K562 (cell line): Measurements from ENCODE around the gene CDC42EP1. TPM values are rescaled to one million over a fixed set of nuclear protein-coding genes. Genes with fewer than 3 reads are reported as not detected.

Source experiments
- ATAC-seq: fragments of 200-7000 bp; cut with Tn5 transposase; 3 replicates; pipeline ENCODE4 v1.9.1; 2020; ENCODE audit warnings: moderate library complexity
- BruUV-seq: library from RNA; stranded (reverse); fragments of 400-500 nt; replicated peaks from 2 replicates; lab custom pipeline; 2021; lab: Mats Ljungman, UMichigan
- CTCF ChIA-PET: fragments of 300-600 bp; formaldehyde crosslinking; extraction: SDS; loops from one replicate; lab custom pipeline; 2021; ENCODE audit warnings: low intra/inter-chr PET ratio; lab: Yijun Ruan, JAX
- POLR2A ChIA-PET: fragments of 300-600, 350-650 bp; sonication (Branson Sonifier 250); formaldehyde crosslinking; extraction: SDS; loops from one replicate; lab custom pipeline; 2021; ENCODE audit warnings: antibody characterized with exemption, inconsistent platforms; lab: Yijun Ruan, JAX
- DNase-seq, 4 experiments: peaks; one replicate each; pipeline versions ENCODE4 v3.0.0 to v3.0.0-alpha.2; 2011 to 2018; ENCODE audit warnings: low spot score in 3 of 4, mixed read lengths in 3 of 4; ENCODE audit errors: extremely low read depth in 1 of 4
- FAIRE-seq: peaks from 2 replicates; lab custom pipeline; 2011; peaks lifted over from hg19 to GRCh38; lab: Jason Lieb, UNC
- H2AFZ ChIP-seq: 2 replicates; pipeline ENCODE4 v1.6.0; 2011; ENCODE audit warnings: low read depth, low read length, control low read depth, inconsistent platforms
- H3K27ac ChIP-seq: fragments of 200-600 bp; 3 replicates; pipeline ENCODE4 v1.8.0; 2011; ENCODE audit warnings: low read depth, mild to moderate bottlenecking, control low read depth, inconsistent platforms, low read length, moderate library complexity, mixed read lengths; ENCODE audit errors: extremely low read depth
- H3K27me3 ChIP-seq, 2 experiments: fragments of 300-600 bp in 1 of 2; 2 replicates in 1 of 2; 3 replicates in 1 of 2; pipeline versions ENCODE4 v1.6.0 to v1.8.0; 2011; ENCODE audit warnings: inconsistent platforms in 2 of 2, low read length in 2 of 2, mild to moderate bottlenecking in 1 of 2, mixed read lengths in 1 of 2, moderate library complexity in 1 of 2; ENCODE audit not compliant: control insufficient read depth in 2 of 2, insufficient read depth in 2 of 2
- H3K36me3 ChIP-seq: fragments of 300-600 bp; 3 replicates; pipeline ENCODE4 v1.8.0; 2011; ENCODE audit warnings: mild to moderate bottlenecking, low read length, inconsistent platforms; ENCODE audit not compliant: control insufficient read depth, insufficient read depth
- H3K4me1 ChIP-seq, 2 experiments: fragments of 200-600 bp in 1 of 2; replicated peaks in 1 of 2; 2 replicates in 1 of 2; 3 replicates in 1 of 2; pipeline versions ENCODE4 v1.5.1 to v1.8.0; 2011; ENCODE audit warnings: inconsistent platforms in 2 of 2, low read length in 2 of 2, mild to moderate bottlenecking in 1 of 2, mixed read lengths in 1 of 2, moderate library complexity in 1 of 2; ENCODE audit not compliant: control insufficient read depth in 2 of 2, insufficient read depth in 2 of 2
- H3K4me2 ChIP-seq: 2 replicates; pipeline ENCODE4 v1.6.1; 2011; ENCODE audit warnings: low read length, control low read depth, inconsistent platforms, mixed read lengths; ENCODE audit not compliant: insufficient read depth
- H3K4me3 ChIP-seq: fragments of 200-600 bp; sonication (generic), shearing (Covaris generic); 2 replicates; pipeline ENCODE4 v1.5.1; 2016; ENCODE audit warnings: control low read depth, inconsistent platforms
- H3K79me2 ChIP-seq: fragments of 200-600 bp; 3 replicates; pipeline ENCODE4 v1.8.0; 2011; ENCODE audit warnings: low read length, inconsistent platforms; ENCODE audit not compliant: control insufficient read depth, insufficient read depth
- H3K9ac ChIP-seq, 2 experiments: 2 replicates each; pipeline versions ENCODE4 v1.6.0 to v1.6.1; 2011; ENCODE audit warnings: low read depth in 2 of 2, low read length in 2 of 2, control low read depth in 1 of 2, inconsistent platforms in 1 of 2, mild to moderate bottlenecking in 1 of 2, mixed read lengths in 1 of 2; ENCODE audit not compliant: insufficient read depth in 1 of 2
- H3K9me1 ChIP-seq: one replicate; pipeline ENCODE4 v1.6.0; 2011; ENCODE audit warnings: inconsistent platforms, mild to moderate bottlenecking, low read length, moderate library complexity; ENCODE audit not compliant: control insufficient read depth, insufficient read depth
- H3K9me3 ChIP-seq: replicated peaks from 2 replicates; pipeline ENCODE4 v1.5.1; 2011; ENCODE audit warnings: low read depth, low read length, inconsistent platforms; ENCODE audit not compliant: control insufficient read depth, insufficient read depth
- H4K20me1 ChIP-seq: replicated peaks from 2 replicates; pipeline ENCODE4 v1.6.1; 2011; ENCODE audit warnings: low read length, inconsistent platforms, mixed read lengths; ENCODE audit not compliant: control insufficient read depth, insufficient read depth
- BACH1 ChIP-seq: fragments of 200-800 bp; sonication (Bioruptor generic); IDR thresholded peaks from 2 replicates; pipeline ENCODE4 v1.6.1; 2016; ENCODE audit warnings: missing genetic modification characterization, missing compliant biosample characterization
- FOXJ3 ChIP-seq: sonication (generic); formaldehyde crosslinking; IDR thresholded peaks from 2 replicates; pipeline ENCODE4 v1.4.0; 2020; ENCODE audit warnings: mild to moderate bottlenecking, missing genetic modification reagents
- HCFC1 ChIP-seq: IDR thresholded peaks from 2 replicates; pipeline ENCODE4 v1.6.1; 2012; ENCODE audit warnings: low read depth, low read length, improper control_type of control experiment
- HLTF ChIP-seq: fragments of 450-650 bp; IDR thresholded peaks from 2 replicates; pipeline ENCODE4 v1.6.1; 2016
- HNRNPL ChIP-seq: fragments of 200-400 bp; formaldehyde crosslinking; IDR thresholded peaks from 2 replicates; pipeline ENCODE4 v1.6.1; 2017; ENCODE audit warnings: low read depth, mild to moderate bottlenecking, low read length
- ILK ChIP-seq: fragments of 450-650 bp; IDR thresholded peaks from 2 replicates; pipeline ENCODE4 v1.6.1; 2016; ENCODE audit warnings: missing genetic modification characterization, low read depth, mild to moderate bottlenecking, missing compliant biosample characterization, moderate library complexity, borderline replicate concordance
- KAT7 ChIP-seq: sonication (generic); formaldehyde crosslinking; IDR thresholded peaks from 2 replicates; pipeline ENCODE4 v1.8.0; 2022; ENCODE audit warnings: missing genetic modification reagents, mild to moderate bottlenecking, borderline replicate concordance
- KHSRP ChIP-seq: fragments of 450-650 bp; IDR thresholded peaks from 2 replicates; pipeline ENCODE4 v1.6.1; 2017
- MAFG ChIP-seq: fragments of 450-650 bp; conservative IDR thresholded peaks from 2 replicates; pipeline ENCODE4 v1.6.1; 2016; ENCODE audit warnings: missing genetic modification characterization, missing compliant biosample characterization
- PHF8 ChIP-seq: fragments of 200-600 bp; sonication (generic); IDR thresholded peaks from 2 replicates; pipeline ENCODE4 v1.6.1; 2012; ENCODE audit warnings: mixed run types, mild to moderate bottlenecking, inconsistent platforms, low read length, moderate library complexity, borderline replicate concordance
- RBFOX2 ChIP-seq: fragments of 200-400 bp; formaldehyde crosslinking; IDR thresholded peaks from 2 replicates; pipeline ENCODE4 v1.6.1; 2017; ENCODE audit warnings: low read depth, mild to moderate bottlenecking, low read length, moderate library complexity
- ZBTB7A ChIP-seq: IDR thresholded peaks from 2 replicates; pipeline ENCODE4 v1.6.1; 2011; ENCODE audit warnings: low read depth, mild to moderate bottlenecking, low read length, moderate library complexity, borderline replicate concordance; ENCODE audit not compliant: control insufficient read depth
- ZEB2 ChIP-seq: fragments of 450-650 bp; IDR thresholded peaks from 2 replicates; pipeline ENCODE4 v1.6.1; 2016
- ZNF586 ChIP-seq: fragments of 450-650 bp; formaldehyde crosslinking; conservative IDR thresholded peaks from 2 replicates; pipeline ENCODE4 v1.4.0; 2020; ENCODE audit warnings: mild to moderate bottlenecking, moderate library complexity
- WGBS: fragments of 100-300 bp; shearing (Covaris generic); methylation state at CpG from one replicate; pipeline ENCODE4 v1.1.6; 2016; ENCODE audit warnings: low coverage, mixed read lengths; ENCODE audit not compliant: insufficient coverage; ENCODE audit errors: missing lambda C conversion rate; 5-methylcytosine and 5-hydroxymethylcytosine counted together
- in situ Hi-C: fragments of 300-500 bp; cut with MboI; formaldehyde crosslinking; loops from 4 replicates; pipeline ENCODE4 v1.15.0; 2018; ENCODE audit warnings: inconsistent platforms, mixed read lengths
- intact Hi-C: fragments of 100-400 bp; cut with micrococcal nuclease; formaldehyde crosslinking; loops from 2 replicates; pipeline ENCODE4 v1.14.2; 2022
- polyA plus RNA-seq, 8 experiments: library from polyadenylated mRNA; depleted of rRNA in 4 of 8; stranded (reverse) in 5 of 8; unstranded in 3 of 8; fragments of >200 nt; fragmentation: Nextera tagmentation in 2 of 8; fragmentation: Illumina TruSeq in 1 of 8; extraction: Ambion mirVana in 2 of 8; extraction: Trizol in 1 of 8; gene quantifications; 2 replicates each; pipeline versions ENCODE4 v1.2.1 to v1.2.3, GENCODE V29; 2011 to 2014; ENCODE audit warnings: inconsistent platforms in 1 of 8, missing spikeins in 1 of 8
- total RNA-seq, 7 experiments: library from RNA; depleted of rRNA in 6 of 7; stranded (reverse); fragments of >200 nt in 6 of 7; fragmentation: Illumina TruSeq in 2 of 7; extraction: Trizol in 2 of 7; gene quantifications; 2 replicates each; pipeline versions ENCODE4 v1.2.1 to v1.2.3, GENCODE V29; 2011 to 2021; ENCODE audit warnings: low replicate concordance in 1 of 7
- TF ChIP-seq, protein P1 (sequence below): IDR thresholded peaks from 2 replicates; pipeline ENCODE4 v1.6.1; 2014; ENCODE audit warnings: antibody characterized with exemption
- TF ChIP-seq, protein P2 (sequence below): sonication (generic); formaldehyde crosslinking; IDR thresholded peaks from 2 replicates; pipeline ENCODE4 v1.8.0; 2022; ENCODE audit warnings: missing genetic modification reagents, mild to moderate bottlenecking, moderate library complexity, borderline replicate concordance
- TF ChIP-seq, protein P3 (sequence below): sonication (generic); formaldehyde crosslinking; IDR thresholded peaks from 2 replicates; pipeline ENCODE4 v1.8.1; 2023; ENCODE audit warnings: mild to moderate bottlenecking, missing genetic modification reagents

The CDC42EP1 gene
- total and polyA plus RNA-seq, 9 of the 15 experiments (the other 6 are each of a cell fraction or from before 2014, with no cell fraction given), result 0.67 to 70.2 (median 7.3) TPM

DNA sequence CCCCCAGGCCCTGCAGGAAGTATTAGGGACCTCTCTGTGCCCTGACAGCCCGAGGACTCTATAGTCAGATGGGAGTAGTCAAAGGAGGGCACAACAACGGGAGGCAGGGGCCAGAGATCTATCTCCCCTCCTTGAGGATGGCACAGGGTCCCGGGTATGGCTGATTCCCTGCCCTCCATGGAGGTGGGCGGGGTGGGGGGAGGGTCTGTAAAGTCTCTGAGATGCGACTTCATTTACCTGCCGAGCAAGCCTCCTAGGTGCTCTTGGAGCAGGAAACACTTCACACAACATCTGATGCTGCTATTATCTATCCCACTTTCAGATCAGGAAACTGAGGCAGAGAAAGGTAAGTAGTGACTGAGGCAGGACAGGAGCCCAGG, 769 bp upstream of the CDC42EP1 start (continued):
- TF ChIP-seq HLTF (no peak), RBFOX2 (no peak), FOXJ3 (CRISPR knock-in tag) (no peak), ZEB2 (no peak), KHSRP (no peak), ZNF586 (CRISPR knock-in tag) (no peak)
- TF ChIP-seq, protein P1, sequence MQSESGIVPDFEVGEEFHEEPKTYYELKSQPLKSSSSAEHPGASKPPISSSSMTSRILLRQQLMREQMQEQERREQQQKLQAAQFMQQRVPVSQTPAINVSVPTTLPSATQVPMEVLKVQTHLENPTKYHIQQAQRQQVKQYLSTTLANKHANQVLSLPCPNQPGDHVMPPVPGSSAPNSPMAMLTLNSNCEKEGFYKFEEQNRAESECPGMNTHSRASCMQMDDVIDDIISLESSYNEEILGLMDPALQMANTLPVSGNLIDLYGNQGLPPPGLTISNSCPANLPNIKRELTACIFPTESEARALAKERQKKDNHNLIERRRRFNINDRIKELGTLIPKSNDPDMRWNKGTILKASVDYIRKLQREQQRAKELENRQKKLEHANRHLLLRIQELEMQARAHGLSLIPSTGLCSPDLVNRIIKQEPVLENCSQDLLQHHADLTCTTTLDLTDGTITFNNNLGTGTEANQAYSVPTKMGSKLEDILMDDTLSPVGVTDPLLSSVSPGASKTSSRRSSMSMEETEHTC, result no peak
- TF ChIP-seq, all 486 proteins: peak for 0

DNA sequence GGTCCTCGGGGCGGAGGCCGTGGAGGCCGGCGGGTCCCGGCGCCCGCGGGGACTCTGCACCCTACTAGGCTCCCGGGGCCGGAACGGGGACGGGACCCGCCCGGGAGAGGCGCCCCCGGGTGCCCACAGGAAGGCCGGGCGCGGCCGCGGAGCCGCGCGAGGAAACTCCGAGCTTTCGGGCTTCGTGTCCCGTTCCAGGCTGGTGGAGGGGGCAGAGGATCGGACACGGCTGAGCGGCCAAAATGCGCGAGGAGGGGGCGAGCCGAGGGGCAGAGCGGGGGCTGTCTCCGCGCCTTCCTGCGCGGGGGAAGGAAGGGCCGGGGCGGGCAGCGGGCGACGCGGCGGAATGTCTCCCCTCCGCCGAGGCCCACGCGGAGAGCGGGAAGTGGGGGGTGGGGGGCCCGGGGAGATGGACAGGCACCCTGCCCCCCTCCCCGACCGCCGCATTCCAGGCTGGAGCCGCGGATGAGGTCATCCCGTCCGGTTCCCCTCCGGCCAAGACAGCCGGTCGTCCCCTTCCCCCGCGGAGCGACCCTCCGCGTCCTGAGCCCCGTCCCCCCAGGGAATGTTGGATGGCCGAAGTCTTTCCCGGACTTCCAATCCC, 430 bp downstream of the CDC42EP1 start:
- H3K79me2 ChIP-seq, result peaks cover 51% of the 10 kb centered on the region
- TF ChIP-seq MAFG (no peak), HNRNPL (no peak), HCFC1 (no peak), BACH1 (no peak), KAT7 (no peak), PHF8 (no peak), ILK (no peak), ZBTB7A (0 out of 2 replicates have a peak, but pooled peaks have one; percentile 19)
- TF ChIP-seq, protein P2, sequence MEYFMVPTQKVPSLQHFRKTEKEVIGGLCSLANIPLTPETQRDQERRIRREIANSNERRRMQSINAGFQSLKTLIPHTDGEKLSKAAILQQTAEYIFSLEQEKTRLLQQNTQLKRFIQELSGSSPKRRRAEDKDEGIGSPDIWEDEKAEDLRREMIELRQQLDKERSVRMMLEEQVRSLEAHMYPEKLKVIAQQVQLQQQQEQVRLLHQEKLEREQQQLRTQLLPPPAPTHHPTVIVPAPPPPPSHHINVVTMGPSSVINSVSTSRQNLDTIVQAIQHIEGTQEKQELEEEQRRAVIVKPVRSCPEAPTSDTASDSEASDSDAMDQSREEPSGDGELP (CRISPR knock-in tag), result no peak
- TF ChIP-seq, protein P3, sequence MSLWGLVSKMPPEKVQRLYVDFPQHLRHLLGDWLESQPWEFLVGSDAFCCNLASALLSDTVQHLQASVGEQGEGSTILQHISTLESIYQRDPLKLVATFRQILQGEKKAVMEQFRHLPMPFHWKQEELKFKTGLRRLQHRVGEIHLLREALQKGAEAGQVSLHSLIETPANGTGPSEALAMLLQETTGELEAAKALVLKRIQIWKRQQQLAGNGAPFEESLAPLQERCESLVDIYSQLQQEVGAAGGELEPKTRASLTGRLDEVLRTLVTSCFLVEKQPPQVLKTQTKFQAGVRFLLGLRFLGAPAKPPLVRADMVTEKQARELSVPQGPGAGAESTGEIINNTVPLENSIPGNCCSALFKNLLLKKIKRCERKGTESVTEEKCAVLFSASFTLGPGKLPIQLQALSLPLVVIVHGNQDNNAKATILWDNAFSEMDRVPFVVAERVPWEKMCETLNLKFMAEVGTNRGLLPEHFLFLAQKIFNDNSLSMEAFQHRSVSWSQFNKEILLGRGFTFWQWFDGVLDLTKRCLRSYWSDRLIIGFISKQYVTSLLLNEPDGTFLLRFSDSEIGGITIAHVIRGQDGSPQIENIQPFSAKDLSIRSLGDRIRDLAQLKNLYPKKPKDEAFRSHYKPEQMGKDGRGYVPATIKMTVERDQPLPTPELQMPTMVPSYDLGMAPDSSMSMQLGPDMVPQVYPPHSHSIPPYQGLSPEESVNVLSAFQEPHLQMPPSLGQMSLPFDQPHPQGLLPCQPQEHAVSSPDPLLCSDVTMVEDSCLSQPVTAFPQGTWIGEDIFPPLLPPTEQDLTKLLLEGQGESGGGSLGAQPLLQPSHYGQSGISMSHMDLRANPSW (CRISPR knock-in tag), result no peak

More for the DNA sequence above, 430 bp downstream of the CDC42EP1 start:
- peak overlapping the region; percentile 97 for H3K9ac ChIP-seq
- H3K4me2 ChIP-seq, result peak overlapping the region; percentile 92
- H3K27me3 ChIP-seq, result no peaks in the 10 kb centered on the region
- H4K20me1 ChIP-seq, result peaks cover 14% of the 10 kb centered on the region
- DNase-seq (peak in 3 of 4 experiments; percentile 39 to 60 (median 57)), FAIRE-seq (no peak), ATAC-seq (peak; percentile 13)
- peaks cover 3% of the 10 kb centered on the region for H3K9me1 ChIP-seq
- peak overlapping the region; percentile 97 for H3K27ac ChIP-seq
- H3K4me1 ChIP-seq, result peaks cover 26 to 39% of the 10 kb centered on the region in 2 experiments
- peak overlapping the region; percentile 83 for H3K4me3 ChIP-seq
- POLR2A ChIA-PET, result interaction anchor here (1.1 to 1.7 kb wide), 3 partner anchors 9 to 11 kb away, joined by 4 to 16 read pairs (median 9); no protein-coding TSS in a partner anchor
- WGBS, result 0% methylated on average over 19 of the region's 72 CpGs
- H3K9me3 ChIP-seq, result no peaks in the 10 kb centered on the region
- in situ Hi-C loops, result no loop called here
- no TSS peak for BruUV-seq
- H3K36me3 ChIP-seq, result peaks cover 30% of the 10 kb centered on the region; the same call in 2 of the 3 replicates
- CTCF ChIA-PET, result interaction anchor here (0.9 to 2.4 kb wide), 2 partner anchors 15 to 22 kb away, joined by 3 to 16 read pairs; no protein-coding TSS in a partner anchor
- intact Hi-C loops, result no loop called here
- H2AFZ ChIP-seq, result no peak overlapping the region
